Right cardiac atrium (tissue), 5 donors: ENCODE results near the gene ODR4. TPM values are rescaled to one million over a fixed set of nuclear protein-coding genes. Genes with fewer than 3 reads are reported as not detected.
"Not testable (repeated sequence)": the region's sequence is repeated elsewhere in the genome, so short reads cannot be mapped to it uniquely, and the experiment has no call there.

ENCODE experiments used
- ATAC-seq, 2 donors: fragments of 200-7000 bp; cut with Tn5 transposase; one replicate each; pipeline versions ENCODE4 v1.8.0 to v1.9.1; 2020; ENCODE audit warnings: moderate library complexity in 2 of 2, mild to moderate bottlenecking in 1 of 2
- DNase-seq, 3 donors: peaks; one replicate each; pipeline ENCODE4 v3.0.0-alpha.2; 2020
- H3K27ac ChIP-seq: one replicate; pipeline ENCODE4 v1.5.1; 2013; ENCODE audit warnings: mild to moderate bottlenecking, low read length, control low read depth, moderate library complexity
- H3K27me3 ChIP-seq: one replicate; pipeline ENCODE4 v1.6.1; 2013; ENCODE audit not compliant: control insufficient read depth, insufficient read depth
- H3K4me1 ChIP-seq: one replicate; pipeline ENCODE4 v1.6.1; 2013; ENCODE audit warnings: low read length; ENCODE audit not compliant: control insufficient read depth, insufficient read depth
- H3K4me3 ChIP-seq: one replicate; pipeline ENCODE4 v1.5.1; 2013; ENCODE audit warnings: low read length, control low read depth
- H3K9me3 ChIP-seq: one replicate; pipeline ENCODE4 v1.6.1; 2013; ENCODE audit warnings: low read length; ENCODE audit not compliant: control insufficient read depth
- WGBS: extraction: QIAGEN DNeasy Blood & Tissue Kit; methylation state at CpG from one replicate; pipeline ENCODE4 v1.1.7; 2013; 5-methylcytosine and 5-hydroxymethylcytosine counted together
- intact Hi-C, 4 donors: fragments of 100-400 bp; cut with DNase I; formaldehyde crosslinking; loops; one replicate each; pipeline versions ENCODE4 v1.11.0 to v1.14.0; 2022 to 2023
- long read RNA-seq, 4 donors: library from polyadenylated mRNA; unstranded; transcript quantifications; one replicate each; pipeline ENCODE4 v2.0.0, GENCODE V29; 2020 to 2021
- polyA plus RNA-seq: library from polyadenylated mRNA; stranded (reverse); fragments of 200-250 nt; gene quantifications from one replicate; pipeline ENCODE4 v1.2.3, GENCODE V29; 2013
- total RNA-seq, 4 donors: library from RNA; stranded (reverse); fragmentation: NEBNext Ultra II Directional; extraction: Animal tissue kit (Norgen Biotek cat#: 25700); gene quantifications; one replicate each; pipeline ENCODE4 v1.2.1, GENCODE V29; 2021
- donor health status: healthy with polysubstance abuse.
- donor health status: DM: no; HTN: yes; CAD: no.
- donor health status: DM: no; HTN: no; CAD: no.
- donor health status: DM: no; HTN: yes; CAD: no; lungs with severe emphysema.
- donor health status: DM: yes; HTN: yes; CAD: no.

The ODR4 gene
- 10 to 100 TPM; 12.8 to 18.9 (median 15.9) TPM for total RNA-seq
- 9.9 TPM for polyA plus RNA-seq
- long read RNA-seq, donor 1, transcript ODR4-201 (14 exons, 3,792 nt), result major isoform, 27 of 33 reads
- long read RNA-seq, donor 1, partial matches to known transcripts, result 1 of 33 reads
- long read RNA-seq, donor 1, other reads (novel, unspliced or antisense), result 1 of 33 reads
- long read RNA-seq, donor 2, partial matches to known transcripts, result 0 of 5 reads
- long read RNA-seq, donor 2, other reads (novel, unspliced or antisense), result 1 of 5 reads
- long read RNA-seq, donor 3, transcript ODR4-201 (14 exons, 3,792 nt), result major isoform, 83 of 110 reads
- long read RNA-seq, donor 3, partial matches to known transcripts, result 4 of 110 reads
- long read RNA-seq, donor 3, other reads (novel, unspliced or antisense), result 20 of 110 reads
- long read RNA-seq, donor 4, transcript ODR4-201 (14 exons, 3,792 nt), result major isoform, 7 of 12 reads
- long read RNA-seq, donor 4, partial matches to known transcripts, result 1 of 12 reads
- long read RNA-seq, donor 4, other reads (novel, unspliced or antisense), result 3 of 12 reads

- no peaks in the 10 kb centered on the region for H3K27me3 ChIP-seq
- intact Hi-C loops, result no loop called here
- peak; percentile 98 for ATAC-seq
- H3K9me3 ChIP-seq, result no peaks in the 10 kb centered on the region
- peak; percentile 98 to 99 (median 99) for DNase-seq
- H3K4me1 ChIP-seq, result no peaks in the 10 kb centered on the region
- under 1% methylated on average over 60 of the region's 60 CpGs for WGBS
- peak within 1 kb of the TSS; percentile 87 for H3K4me3 ChIP-seq
- H3K27ac ChIP-seq, result peak within 1 kb of the TSS; percentile 88
Measured at GRCh38 chr1:186375152-186375928, at the start of gene ODR4, which contains the start of gene TPR. TSS of gene ODR4 (plus strand) at chr1:186375838. CDS start at chr1:186379786, 3,948 bp downstream. TSS of gene TPR (minus strand) at chr1:186375253. CDS start at chr1:186375028, 225 bp downstream.

- 89% methylated on average over 1 of the region's 1 CpG for WGBS
- intact Hi-C loops, result no loop called here
Measured at GRCh38 chr1:186326009-186326408, 49.6 kb upstream of the ODR4 start.

GRCh38 chr1:186327331-186327730 lies 48.3 kb upstream of the ODR4 start:
- WGBS, result 91% methylated on average over 1 of the region's 1 CpG
- DNase-seq (no peak), ATAC-seq (no peak)
- Histone ChIP-seq H3K9me3 (no peaks in the 10 kb centered on the region), H3K4me3 (no peak overlapping the region), H3K27me3 (no peaks in the 10 kb centered on the region), H3K4me1 (no peaks in the 10 kb centered on the region), H3K27ac (no peak overlapping the region)
- intact Hi-C loops, result no loop called here

More at GRCh38 chr1:186326009-186326408, 49.6 kb upstream of the ODR4 start:
- Histone ChIP-seq H3K4me1 (no peaks in the 10 kb centered on the region), H3K9me3 (no peaks in the 10 kb centered on the region), H3K27me3 (no peaks in the 10 kb centered on the region), H3K27ac (no peak overlapping the region), H3K4me3 (no peak overlapping the region)
- DNase-seq (no peak), ATAC-seq (no peak)

GRCh38 chr1:186330758-186331157 lies 44.9 kb upstream of the ODR4 start:
- Histone ChIP-seq H3K27ac (no peak overlapping the region), H3K4me3 (no peak overlapping the region), H3K27me3 (no peaks in the 10 kb centered on the region), H3K4me1 (no peaks in the 10 kb centered on the region), H3K9me3 (no peaks in the 10 kb centered on the region)
- ATAC-seq, result no peak
- WGBS, result 100% methylated on average over 1 of the region's 1 CpG
- no peak for DNase-seq
- intact Hi-C loops, result no loop called here

- 96% methylated on average over 2 of the region's 2 CpGs for WGBS
- DNase-seq (no peak), ATAC-seq (no peak)
- no peaks in the 10 kb centered on the region for H3K4me1 ChIP-seq
- H3K27ac ChIP-seq, result no peak overlapping the region
- no peaks in the 10 kb centered on the region for H3K27me3 ChIP-seq
- no peak overlapping the region for H3K4me3 ChIP-seq
- no peaks in the 10 kb centered on the region for H3K9me3 ChIP-seq
- intact Hi-C loops, result no loop called here
Measured at GRCh38 chr1:186337554-186337953, 38.1 kb upstream of the ODR4 start.

GRCh38 chr1:186340772-186341171 lies 34.9 kb upstream of the ODR4 start:
- no peaks in the 10 kb centered on the region for H3K9me3 ChIP-seq
- H3K27ac ChIP-seq, result no peak overlapping the region
- H3K4me1 ChIP-seq, result no peaks in the 10 kb centered on the region
- H3K4me3 ChIP-seq, result no peak overlapping the region
- H3K27me3 ChIP-seq, result no peaks in the 10 kb centered on the region
- WGBS, result 93% methylated on average over 5 of the region's 5 CpGs
- intact Hi-C loops, result no loop called here
- no peak for ATAC-seq
- no peak for DNase-seq

GRCh38 chr1:186347837-186348691 lies 27.6 kb upstream of the ODR4 start:
- H3K4me1 ChIP-seq, H3K27ac ChIP-seq, ATAC-seq, intact Hi-C loops, H3K4me3 ChIP-seq, H3K9me3 ChIP-seq, H3K27me3 ChIP-seq: not testable (repeated sequence)
- WGBS, result 80% methylated on average over 8 of the region's 8 CpGs
- peak in 1 of 3 donors; percentile 11 for DNase-seq

GRCh38 chr1:186374303-186375151 lies 1.1 kb upstream of the ODR4 start:
- ATAC-seq, result peak; percentile 4 to 22
- Histone ChIP-seq H3K4me3 (peak overlapping the region; percentile 82), H3K27ac (peak overlapping the region; percentile 74), H3K27me3 (no peaks in the 10 kb centered on the region), H3K4me1 (no peaks in the 10 kb centered on the region), H3K9me3 (no peaks in the 10 kb centered on the region)
- under 1% methylated on average over 37 of the region's 37 CpGs for WGBS
- DNase-seq, result no peak
- intact Hi-C loops, result no loop called here

GRCh38 chr1:186375929-186376319 lies 286 bp downstream of the ODR4 start:
- DNase-seq (no peak), ATAC-seq (peak in 1 of 2 donors; percentile 38)
- under 1% methylated on average over 12 of the region's 12 CpGs for WGBS
- intact Hi-C loops, result no loop called here
- Histone ChIP-seq H3K4me3 (peak overlapping the region; percentile 87), H3K4me1 (no peaks in the 10 kb centered on the region), H3K27me3 (no peaks in the 10 kb centered on the region), H3K27ac (peak overlapping the region; percentile 88), H3K9me3 (no peaks in the 10 kb centered on the region)
